NOMO-1 treated with DMSO at 0.1 percent for 48 hours (cell line): ENCODE data around the gene LDAH.
"Not testable (repeated sequence)": the region's sequence is repeated elsewhere in the genome, so short reads cannot be mapped to it uniquely, and the experiment has no call there.

ENCODE experiments used
- DNase-seq: peaks from one replicate; lab custom pipeline; 2025; ENCODE audit not compliant: unreplicated experiment; lab: John Stamatoyannopoulos, UW

The LDAH gene

DNA sequence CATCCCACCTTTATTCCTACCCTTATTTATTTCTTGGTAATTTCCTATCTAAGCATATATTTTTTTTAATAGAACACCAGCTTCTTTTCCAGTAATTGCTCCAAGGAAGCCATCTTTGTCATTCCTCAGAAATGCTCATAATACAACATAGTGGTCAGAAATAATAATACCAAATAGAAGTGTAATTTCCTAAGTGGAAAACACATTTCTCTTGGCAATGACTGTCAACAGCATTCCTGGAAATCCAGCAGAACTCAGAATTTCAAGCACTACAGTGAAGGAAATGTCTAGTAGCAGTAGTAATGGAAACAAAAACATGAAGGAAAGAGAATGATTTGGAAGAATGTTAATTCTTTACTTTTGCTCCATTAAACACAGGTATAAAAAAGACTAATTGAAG is 99.4 kb downstream of the LDAH start:
- no peak for DNase-seq

DNA sequence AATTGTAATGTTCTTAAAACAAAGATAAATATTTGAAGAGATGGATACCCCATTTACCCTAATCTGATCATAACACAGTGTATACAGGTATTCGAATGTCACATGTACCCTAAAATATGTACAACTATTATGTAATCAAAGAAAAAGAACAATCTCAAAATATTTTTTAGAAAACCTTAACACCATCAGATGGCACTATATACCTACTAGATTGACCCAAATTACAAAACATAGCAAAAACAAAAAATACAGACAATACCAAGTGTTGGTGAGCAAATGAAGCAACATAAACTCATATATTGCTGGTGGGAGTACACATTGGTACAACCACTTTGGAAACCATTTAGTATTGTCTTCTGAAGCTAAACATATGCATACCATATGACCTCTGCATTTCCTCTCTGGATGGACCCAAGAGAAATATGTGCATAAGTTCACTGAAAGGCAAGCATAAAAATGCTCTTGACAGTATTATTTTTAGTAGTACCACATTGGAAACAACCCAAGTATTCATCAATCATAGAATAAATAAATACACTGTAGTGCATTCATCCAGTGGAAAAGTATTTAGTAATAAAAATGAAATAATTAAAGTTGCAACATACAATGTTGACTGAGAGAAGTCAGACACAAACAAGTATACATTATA is 100.2 kb downstream of the LDAH start:
- DNase-seq, result no peak

DNA sequence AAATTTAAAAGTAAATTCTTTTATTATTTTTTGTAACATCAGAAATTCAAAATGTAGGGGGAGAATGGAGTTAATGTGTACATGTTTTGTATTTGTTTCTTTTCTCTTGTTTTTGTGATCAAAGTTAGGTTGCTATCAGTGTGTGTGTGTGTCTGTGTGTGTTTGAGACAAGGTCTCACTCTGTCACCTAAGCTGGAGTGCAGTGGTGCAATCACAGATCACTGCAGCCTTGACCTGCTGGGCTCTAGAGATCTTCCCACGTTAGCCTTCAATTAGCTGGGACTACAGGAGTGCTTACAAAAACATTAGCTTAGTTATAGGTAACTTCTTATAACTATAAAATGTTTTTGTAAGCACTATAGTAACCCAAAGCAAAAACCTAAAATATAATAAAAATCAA is 105.3 kb downstream of the LDAH start:
- DNase-seq, result no peak

DNA sequence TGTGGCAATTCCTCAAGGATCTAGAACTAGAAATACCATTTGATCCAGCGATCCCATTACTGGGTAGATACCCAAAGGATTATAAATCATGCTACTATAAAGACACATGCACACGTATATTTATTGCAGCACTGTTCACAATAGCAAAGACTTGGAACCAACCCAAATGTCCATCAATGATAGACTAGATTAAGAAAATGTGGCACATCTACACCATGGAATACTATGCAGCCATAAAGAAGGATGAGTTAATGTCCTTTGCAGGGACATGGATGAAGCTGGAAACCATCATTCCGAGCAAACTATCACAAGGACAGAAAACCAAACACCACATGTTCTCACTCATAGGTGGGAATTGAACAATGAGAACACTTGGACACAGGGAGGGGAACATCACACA is 106.7 kb downstream of the LDAH start:
- DNase-seq, result not testable (repeated sequence)

DNA sequence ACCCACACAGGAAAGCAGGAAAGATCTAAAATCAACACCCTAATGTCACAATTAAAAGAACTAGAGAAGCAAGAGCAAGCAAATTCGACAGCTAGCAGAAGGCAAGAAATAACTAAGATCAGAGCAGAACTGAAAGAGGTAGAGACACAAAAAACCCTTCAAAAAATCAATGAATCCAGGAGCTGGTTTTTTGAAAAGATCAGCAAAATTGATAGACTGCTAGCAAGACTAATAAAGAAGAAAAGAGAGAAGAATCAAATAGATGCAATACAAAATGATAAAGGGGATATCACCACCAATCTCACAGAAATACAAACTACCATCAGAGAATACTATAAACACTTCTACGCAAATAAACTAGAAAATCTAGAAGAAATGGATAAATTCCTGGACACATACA is 108.5 kb downstream of the LDAH start:
- DNase-seq, result not testable (repeated sequence)

DNA sequence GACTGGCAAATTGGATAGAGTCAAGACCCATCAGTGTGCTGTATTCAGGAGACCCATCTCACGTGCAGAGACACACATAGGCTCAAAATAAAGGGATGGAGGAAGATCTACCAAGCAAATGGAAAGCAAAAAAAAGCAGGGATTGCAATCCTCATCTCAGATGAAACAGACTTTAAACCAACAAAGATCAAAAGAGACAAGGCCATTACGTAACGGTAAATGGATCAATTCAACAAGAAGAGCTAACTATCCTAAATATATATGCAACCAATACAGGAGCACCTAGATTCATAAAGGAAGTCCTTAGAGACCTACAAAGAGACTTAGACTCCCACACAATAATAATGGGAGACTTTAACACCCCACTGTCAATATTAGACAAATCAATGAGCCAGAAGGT is 109.3 kb downstream of the LDAH start:
- not testable (repeated sequence) for DNase-seq

DNA sequence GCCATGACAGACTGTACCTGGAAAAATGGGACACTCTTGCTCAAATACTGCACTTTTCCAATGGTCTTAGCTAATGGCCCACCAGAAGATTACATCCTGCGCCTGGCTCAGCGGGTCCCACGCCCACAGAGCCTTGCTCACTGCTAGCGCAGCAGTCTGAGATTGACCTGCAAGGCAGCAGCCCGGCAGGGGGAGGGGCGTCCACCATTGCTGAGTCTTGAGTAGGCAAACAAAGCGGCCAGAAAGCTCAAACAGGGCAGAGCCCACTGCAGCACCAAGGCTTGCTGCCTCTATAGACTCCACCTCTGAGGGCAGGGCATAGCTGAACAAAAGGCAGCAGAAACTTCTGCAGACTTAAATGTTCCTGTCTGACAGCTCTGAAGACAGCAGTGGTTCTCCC is 111.3 kb downstream of the LDAH start:
- DNase-seq, result not testable (repeated sequence)

DNA sequence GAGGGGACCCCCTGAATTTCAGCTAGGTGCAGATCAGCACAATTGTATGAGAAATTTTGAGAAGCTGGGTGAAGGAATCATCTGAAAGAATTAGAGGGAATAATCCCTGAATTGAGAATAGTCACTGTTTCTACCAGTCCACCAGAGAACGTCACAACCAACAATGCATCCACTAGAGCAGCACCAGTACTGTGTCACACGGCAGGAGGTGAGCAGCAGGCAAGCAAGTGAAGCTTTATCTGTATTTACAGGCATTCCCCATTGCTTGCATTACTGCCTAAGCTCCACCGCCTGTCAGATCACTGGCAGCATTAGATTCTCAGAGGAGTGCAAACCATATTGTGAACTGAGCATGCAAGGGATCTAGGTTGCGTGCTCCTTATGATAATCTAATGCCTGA is 115.3 kb downstream of the LDAH start:
- no peak for DNase-seq

DNA sequence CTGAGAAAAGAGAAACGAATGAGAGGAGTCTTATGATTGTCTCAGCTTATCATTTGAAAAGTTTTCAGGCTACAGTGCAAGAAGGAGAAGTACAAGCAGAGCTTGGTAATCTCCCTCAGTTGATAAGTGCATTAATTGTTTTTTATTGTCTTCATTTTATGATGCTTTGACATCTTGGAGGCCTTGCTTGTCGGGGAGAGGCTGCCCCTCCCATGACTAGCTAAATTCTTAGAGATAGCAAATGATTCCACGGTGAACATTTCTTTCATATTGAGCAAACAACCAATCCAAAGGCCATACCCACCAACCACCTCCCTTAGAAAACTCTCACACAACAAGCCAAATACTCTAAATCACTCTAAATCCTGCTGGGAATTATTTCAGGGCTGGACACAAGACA is 116.1 kb downstream of the LDAH start:
- no peak for DNase-seq

DNA sequence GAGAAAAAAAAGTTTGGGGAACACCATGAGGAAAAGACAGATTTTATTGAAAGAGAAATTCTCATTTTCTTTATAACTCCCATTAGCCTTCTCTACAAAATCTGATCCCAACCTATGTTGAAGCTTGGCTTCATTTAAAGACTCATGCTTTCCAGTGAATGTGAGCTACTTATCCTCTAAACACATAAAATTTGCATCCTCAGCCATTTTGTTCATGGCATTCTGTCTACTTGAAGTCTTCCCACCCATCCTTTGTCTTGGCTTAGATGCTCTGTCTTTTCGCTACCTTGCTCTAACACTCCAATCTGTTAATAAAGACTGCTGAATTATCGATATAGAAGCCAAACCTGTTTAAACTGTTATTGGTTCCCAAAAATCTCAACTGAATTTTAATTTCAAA is 116.7 kb downstream of the LDAH start:
- DNase-seq, result no peak

DNA sequence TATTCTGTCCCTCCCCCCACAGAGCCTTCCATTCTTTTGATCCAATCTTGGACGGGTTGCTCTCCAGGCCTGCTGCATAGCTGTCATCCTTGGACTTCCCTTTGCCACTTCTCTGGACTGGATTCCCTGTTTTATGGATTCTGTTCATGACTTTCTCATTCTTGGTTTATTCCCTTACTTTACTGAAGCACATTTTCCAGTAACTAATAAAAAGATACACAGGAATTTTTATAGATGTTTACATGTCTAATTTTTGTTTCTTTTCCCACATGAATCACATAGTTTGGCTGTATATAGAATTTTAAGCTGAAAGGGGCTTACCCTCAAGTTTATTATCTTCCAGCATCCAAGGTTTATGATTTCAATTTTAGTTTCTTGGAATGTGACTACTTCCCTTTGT is 118.0 kb downstream of the LDAH start:
- DNase-seq, result no peak

DNA sequence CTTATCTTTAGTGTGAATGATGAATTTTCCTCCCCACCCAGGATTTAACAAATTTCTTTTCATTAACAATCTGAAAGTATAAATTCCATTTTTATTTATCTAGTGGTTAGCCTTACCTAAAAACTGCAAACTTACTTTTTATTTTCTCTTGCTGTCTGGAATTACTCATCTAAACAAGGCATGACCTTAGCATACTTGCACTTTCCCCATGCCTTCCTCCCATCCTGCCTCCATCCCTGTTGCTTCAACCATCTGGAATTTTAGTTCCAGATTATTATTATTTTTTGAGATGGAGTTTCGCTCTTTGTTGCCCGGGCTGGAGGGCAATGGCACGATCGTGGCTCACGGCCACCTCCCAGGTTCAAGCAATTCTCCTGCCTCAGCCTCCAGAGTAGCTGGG is 120.3 kb downstream of the LDAH start:
- DNase-seq, result no peak

DNA sequence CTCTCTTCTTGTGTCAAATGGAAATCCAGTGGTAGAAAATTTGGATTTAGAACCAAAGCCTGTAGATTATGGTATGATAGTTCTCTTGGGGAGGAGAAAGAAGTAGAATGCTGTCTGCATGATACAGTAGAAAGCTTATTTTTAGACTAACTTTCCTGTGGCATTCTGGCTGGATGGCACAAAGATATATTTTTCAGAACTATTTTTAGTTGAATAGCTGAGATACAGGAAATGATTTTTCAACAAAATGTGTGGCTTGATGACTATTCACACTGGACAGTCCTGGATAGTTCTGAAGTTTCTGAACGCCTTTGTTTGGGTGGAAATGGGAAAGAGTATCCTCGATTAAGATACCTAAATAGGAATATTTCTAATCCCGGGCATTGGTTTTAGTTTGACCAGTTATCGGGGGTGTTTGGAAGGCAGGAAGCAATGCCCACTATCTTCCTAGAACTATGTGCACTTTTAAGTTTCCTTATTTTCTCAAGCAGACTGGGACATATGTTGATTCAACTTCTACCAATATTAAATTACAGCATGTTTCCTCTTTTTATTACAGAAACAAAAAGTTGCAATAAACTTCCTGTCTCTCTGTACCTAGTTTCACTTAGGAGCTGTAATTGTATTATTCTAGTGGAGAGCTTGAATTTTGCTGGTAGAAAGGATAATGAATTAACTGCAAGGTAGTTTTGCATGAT is 123.8 kb downstream of the LDAH start:
- DNase-seq, result peak; percentile 73

DNA sequence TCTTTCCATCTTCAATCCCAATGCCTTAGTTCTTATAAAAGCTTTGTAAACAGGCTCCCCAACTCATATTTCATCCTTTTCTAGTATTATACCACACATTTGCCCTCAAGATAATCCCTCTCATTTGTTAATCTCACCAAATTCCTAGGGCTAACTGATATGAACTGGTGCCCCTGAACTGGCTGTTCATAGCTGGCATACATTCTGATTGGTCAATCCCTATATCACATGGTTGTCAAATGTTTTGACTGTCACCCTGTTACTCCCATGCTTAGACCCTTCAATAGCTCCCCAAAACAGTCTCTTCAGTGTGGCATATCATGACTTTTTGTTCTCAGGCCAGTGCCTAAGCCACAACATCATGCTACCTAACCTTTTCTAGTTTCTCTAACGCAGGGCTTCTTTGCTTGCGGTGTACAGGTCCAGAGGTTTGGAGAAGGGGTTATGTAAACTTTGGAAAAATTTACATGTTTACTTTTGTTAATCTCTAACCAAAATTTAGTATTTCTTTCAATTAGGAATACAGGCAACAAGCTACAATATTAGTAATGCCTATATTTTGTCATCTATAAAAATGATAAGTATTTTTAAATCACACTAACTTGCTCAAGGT is 125.5 kb downstream of the LDAH start:
- DNase-seq, result no peak

DNA sequence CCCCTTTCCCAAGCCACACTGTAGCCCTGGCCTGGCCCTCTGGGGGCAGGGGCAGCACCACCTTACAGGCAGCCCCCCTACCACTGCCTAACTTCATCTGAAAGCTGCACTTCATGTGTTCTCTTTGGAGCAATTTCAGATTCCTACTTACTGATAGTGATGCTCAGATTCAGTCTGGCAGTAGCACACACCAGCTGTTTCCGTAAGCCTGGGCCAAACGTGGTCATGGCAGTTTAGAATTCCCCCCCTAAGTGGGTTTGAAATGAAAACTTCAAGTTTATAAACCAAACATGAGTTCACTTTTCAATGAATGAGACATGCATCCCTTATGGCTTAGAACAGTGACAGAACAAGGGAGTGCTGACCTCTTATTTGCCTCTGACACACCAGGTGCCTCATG is 126.5 kb downstream of the LDAH start:
- DNase-seq, result no peak

DNA sequence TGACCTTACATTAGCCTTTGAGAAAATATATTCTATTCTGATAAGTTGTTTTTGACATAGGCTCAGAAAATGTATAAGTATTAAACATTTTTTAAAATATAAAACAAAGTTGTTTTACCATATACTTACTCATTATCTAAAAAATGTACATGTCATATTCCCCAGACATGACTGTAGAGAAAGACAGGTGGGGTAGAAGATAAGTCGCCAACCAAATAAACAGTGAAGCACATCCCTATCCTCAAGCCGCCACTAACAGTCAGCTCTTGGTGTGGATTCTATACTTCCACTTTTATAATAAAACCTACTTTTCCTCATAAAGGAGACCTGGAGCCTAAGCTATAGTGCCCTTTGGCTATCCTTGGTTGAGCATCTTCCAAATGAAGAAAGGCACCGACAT is 129.6 kb downstream of the LDAH start:
- DNase-seq, result no peak

DNA sequence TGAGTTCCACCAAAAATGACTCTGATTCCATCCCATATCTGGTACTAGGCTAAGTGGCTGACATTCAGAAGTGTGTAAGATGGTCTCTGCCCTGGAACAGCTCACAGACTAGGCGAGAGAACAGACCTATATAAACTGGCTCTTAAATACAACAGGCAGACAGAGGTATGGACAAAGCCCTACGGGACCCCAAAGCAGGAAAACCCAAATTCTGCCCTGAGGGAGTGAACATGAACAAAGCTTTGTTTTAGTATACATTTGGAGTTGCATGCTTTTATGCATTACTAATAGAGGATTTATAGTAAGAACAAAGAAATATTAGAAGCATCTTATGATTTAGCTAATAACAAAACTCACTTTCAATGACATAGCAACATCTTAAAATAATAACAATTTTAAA is 130.8 kb downstream of the LDAH start:
- no peak for DNase-seq

DNA sequence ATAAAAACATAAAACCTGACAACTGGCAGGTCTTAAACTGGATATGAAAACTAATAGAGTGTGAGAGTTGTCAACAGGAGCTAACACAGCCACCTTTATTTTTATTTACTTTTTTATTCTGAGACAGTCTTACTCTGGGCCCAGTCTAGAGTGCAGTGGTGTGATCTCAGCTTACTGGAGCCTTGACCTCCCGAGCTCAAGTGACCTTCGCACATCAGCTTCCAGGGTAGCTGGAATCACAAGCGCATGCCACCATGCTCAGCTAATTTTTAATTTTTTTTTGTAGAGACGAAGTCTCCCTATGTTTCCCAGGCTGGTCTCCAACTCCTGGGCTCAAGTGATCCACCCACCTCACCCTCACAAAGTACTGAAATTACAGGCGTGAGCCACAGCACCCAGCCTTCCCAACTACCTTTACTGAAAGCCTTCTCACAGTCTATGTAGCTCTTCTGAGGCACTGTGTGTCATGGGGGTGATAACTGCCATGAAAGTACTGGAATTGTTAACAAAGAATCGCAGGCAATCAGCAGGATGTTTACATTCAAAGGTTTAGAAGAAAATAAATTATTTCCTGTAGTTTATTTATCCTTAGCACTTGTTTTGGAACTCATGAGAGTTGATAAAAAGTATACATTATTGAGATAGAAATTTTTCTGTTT is 131.7 kb downstream of the LDAH start:
- no peak for DNase-seq

DNA sequence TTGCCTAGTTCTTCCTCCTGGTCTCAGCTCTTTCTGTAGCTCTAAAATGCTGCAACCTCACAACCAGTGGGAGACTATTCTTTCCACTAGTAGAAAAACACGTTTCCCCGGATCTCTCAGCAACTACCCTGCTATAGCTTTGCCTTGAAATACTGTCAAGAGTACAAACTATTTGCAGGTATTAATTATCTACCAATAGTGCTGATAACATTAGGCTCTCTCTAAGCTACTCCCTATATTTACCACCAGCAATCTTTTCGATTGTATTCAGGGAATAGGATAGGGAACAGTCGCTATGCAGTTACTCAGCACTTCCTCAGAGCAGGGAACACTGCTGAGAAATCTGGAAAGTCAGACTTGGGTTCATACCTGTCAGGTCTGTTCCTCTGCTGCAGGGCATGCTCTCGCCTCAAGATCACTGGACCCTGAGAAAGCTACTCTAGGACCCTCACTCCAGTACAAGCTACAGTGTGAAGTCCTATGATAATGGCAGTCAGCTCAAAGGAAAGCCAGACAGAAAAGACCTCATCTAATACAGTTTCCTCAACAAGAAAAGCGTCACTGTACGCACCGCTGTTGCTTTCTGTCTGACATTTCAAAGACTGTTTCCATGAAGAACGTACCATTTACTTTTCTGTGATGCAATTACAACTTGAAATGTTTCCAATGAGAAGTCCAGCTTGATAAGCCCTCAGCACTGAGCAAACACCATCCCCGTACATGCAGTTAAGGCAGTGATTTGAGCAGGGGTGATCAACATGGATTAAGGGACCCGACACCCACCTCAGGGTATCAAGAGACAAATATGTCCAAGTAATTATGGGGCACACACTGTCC is 133.3 kb downstream of the LDAH start:
- no peak for DNase-seq

DNA sequence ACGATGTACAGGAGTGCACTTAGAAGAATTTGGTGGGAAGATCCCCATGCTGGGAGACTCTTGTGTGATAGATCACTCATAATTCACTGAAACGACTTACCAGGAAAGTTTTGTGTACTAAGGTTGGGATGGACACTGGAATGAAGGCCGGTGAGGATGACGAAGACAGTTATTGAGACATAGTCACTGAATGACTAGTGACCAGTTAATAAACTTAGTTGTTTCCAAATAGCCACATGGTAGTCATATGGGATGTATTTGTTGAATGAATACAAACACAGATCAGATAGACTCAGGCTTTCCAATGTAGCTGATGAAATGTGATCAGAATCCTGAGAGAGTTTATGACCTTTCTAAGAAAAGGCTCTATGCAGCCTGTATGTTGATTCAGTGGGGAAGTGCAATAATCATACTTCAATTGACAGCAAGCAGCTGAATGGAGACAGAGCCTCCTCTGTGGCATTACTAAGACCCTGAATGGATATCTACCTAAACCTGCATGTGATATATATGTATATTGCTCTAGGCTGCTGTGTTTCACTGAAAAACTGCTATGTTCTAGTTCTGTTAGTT is 135.6 kb downstream of the LDAH start:
- no peak for DNase-seq

DNA sequence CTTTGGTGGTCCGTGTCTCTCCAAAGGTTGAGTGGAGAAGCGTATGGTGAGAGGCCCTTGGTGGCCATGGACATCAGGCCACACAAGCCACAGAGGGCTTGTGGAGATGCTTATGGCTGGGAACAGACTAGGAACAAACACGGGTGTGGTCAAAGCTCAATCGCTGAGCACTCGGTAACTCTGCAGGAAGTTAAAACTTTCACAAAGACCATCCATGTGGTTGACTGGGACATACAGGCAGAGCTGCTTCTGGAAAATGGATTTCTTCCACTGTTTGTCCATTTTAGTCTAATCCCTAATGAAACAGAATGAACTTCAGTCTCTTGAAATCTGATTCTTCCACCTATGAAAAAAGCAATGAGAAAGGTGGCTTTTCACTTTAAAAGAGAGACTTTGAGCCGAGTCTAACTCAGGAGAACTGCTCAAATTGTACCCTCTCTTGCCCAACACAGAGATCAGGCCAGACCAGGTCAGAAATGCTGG is 138.3 kb downstream of the LDAH start:
- no peak for DNase-seq
